ENCODE results near the gene CDK15.

GRCh38 chr2:201928363-201928762 lies 122.0 kb downstream of the CDK15 start:
- TF ChIP-seq, protein P1, sequence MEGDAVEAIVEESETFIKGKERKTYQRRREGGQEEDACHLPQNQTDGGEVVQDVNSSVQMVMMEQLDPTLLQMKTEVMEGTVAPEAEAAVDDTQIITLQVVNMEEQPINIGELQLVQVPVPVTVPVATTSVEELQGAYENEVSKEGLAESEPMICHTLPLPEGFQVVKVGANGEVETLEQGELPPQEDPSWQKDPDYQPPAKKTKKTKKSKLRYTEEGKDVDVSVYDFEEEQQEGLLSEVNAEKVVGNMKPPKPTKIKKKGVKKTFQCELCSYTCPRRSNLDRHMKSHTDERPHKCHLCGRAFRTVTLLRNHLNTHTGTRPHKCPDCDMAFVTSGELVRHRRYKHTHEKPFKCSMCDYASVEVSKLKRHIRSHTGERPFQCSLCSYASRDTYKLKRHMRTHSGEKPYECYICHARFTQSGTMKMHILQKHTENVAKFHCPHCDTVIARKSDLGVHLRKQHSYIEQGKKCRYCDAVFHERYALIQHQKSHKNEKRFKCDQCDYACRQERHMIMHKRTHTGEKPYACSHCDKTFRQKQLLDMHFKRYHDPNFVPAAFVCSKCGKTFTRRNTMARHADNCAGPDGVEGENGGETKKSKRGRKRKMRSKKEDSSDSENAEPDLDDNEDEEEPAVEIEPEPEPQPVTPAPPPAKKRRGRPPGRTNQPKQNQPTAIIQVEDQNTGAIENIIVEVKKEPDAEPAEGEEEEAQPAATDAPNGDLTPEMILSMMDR (IDR thresholded peaks at IDR 0.05; ENCODE audit: low read length) = no peak
- TF ChIP-seq EZH2 (IDR thresholded peaks at IDR 0.05; ENCODE audit: borderline replicate concordance, low read length) = no peak

Data from OCI-LY1 (cell line).